DMS53 treated with DMSO at 0.1 percent for 48 hours (cell line): ENCODE measurements around the gene CDKAL1.
"Not testable (repeated sequence)": the region's sequence is repeated elsewhere in the genome, so short reads cannot be mapped to it uniquely, and the experiment has no call there.

Experiments used
- DNase-seq: peaks from one replicate; lab custom pipeline; 2025; ENCODE audit not compliant: unreplicated experiment; lab: John Stamatoyannopoulos, UW

The CDKAL1 gene

DNA sequence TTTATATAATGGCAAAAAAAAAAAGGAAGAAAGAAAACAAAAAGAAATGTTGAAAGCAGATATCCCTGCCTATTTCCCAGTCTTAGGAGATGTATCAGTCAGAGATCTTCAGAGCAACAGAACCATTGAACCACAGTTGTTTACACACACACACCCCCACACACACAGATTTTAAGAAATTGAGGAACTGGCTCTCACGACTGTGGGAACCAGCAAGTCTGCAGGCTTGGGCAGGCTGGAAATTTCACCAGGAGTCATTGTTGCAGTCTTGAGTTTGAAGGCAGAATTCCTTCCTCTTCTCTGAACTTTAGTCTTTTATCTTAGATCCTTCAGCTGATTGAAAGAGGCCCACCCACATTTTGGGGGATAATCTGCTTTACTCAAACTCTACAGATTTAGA is 380.9 kb downstream of the CDKAL1 start:
- DNase-seq, result no peak

- no peak for DNase-seq
These were observed 381.4 kb downstream of the CDKAL1 start for GRCh38 chr6:20915626-20916025.

GRCh38 chr6:20916086-20916485 is 381.8 kb downstream of the CDKAL1 start:
- DNase-seq, result no peak

GRCh38 chr6:20918868-20919267 is 384.6 kb downstream of the CDKAL1 start:
- no peak for DNase-seq

DNA sequence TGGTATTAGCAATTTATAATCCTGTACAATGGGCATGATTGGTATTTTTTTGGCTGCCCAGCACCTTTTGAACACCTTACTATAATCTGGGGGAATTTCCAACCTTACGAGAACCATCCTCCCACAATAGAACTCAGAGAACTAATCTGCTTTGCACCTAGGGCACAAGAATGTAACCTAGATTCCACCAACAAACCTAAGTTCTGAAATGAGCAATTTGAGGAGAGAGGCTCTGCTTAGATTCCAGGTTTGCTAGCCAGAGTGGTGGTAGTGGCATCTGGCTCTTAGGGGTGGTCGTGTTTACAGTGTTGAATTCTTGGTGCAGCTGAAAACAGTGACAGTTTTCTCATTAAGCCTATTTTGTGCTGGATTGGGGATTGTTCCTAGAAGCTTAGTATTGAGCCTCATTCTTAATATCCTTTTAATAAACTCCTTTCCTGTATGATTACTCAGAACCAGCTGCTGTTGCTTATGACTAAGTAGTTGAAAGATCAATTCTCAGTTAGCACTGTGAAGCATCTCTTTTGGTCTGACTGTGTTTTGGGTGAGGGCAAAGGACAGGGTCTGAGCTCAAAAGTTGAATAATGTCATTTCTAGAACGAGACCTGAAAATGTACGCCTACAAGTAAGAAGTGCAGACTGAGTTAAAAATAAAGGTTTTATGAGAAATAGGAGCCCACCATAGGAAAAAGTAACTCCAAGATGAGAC is 385.6 kb downstream of the CDKAL1 start:
- no peak for DNase-seq

GRCh38 chr6:20921578-20921977 is 387.3 kb downstream of the CDKAL1 start:
- DNase-seq, result no peak

GRCh38 chr6:20922743-20923142 is 388.5 kb downstream of the CDKAL1 start:
- DNase-seq, result no peak

DNA sequence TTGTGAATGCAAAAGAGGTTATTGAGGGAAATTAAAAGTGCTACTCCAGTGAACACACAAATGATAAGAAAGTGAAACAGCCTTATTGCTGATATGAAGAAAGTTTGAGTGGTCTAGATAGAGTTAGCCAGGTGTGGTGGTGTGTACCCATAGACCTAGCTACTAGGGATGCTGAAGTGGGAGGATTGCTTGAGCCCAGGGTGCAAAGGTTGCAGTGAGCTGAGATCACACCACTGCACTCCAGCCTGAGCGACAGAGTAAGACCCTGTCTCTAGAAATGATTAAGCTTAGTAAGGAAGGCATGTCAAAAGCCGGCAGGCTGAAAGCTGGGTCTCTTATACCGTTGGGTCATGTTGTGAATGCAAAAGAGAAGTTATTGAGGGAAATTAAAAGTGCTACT is 389.8 kb downstream of the CDKAL1 start:
- DNase-seq, result not testable (repeated sequence)

DNA sequence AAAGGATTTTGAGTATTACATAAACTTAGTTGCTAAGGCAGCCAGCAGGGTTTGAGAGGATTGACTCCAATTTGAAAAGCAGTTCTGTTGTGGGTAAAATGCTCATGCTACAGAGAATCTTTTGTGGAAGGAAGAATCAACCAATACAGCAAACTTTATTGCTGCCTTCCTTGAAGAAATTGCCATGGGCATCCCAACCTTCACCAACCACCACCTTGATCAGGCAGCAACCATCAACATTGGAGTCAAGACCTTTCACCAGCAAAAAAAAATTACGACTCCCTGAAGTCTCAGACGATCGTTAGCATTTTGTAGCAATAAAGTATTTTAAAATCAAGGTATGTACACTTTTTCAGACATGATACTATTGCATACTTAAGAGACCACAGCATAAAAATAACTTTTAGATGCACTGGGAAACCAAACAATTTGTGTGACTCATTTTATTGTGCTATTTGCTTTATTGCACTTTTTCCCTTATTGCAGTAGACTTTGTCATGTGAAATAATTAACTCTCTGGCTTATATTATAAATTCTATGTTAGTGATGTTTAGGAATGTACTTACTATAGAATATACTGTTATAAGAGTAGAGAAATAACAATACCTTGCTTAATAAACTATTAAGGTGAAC is 390.8 kb downstream of the CDKAL1 start:
- DNase-seq, result no peak

- no peak for DNase-seq
These were observed 393.0 kb downstream of the CDKAL1 start for GRCh38 chr6:20927130-20927860.

GRCh38 chr6:20929283-20929682 is 395.0 kb downstream of the CDKAL1 start:
- no peak for DNase-seq

DNA sequence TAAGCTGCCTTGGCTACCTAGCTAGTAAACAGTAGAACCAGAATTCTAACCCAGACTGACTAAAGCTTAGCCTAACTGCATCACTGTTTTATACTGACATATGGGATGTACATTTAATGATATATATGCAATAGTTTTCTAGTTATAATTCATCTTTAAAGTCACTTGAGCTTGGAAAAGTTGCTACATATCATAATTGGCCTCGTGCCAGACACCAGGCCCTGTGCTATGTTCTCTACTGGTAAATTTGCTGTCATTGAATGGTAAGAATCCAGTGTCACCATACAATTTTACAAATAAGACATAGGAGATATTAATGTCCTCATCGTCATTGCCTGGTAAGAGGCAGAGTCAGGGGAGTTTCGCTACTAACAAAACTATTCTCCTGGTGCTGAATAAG is 396.8 kb downstream of the CDKAL1 start:
- DNase-seq, result no peak

DNA sequence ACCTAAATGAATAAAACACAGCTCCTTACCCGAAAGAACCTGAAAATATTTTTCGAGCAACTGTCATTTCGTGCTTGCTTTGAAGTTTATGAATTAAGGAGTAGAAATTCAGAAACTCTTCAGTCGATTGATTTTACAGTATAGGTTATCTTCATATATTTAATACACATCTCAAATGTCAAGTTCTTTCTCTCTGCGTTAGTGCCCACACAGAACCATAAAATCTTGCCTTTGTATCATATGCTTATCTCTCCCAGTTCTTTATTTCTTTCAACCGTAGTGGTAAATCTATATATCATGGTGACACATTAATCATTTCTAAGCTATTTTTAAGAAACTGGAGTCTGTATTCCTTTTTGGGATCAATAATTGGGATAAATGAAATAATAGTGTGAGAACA is 397.5 kb downstream of the CDKAL1 start:
- no peak for DNase-seq

GRCh38 chr6:20932284-20932683 is 398.0 kb downstream of the CDKAL1 start:
- DNase-seq, result no peak

- peak; percentile 23 for DNase-seq
These were observed 399.0 kb downstream of the CDKAL1 start for GRCh38 chr6:20933057-20933788.

DNA sequence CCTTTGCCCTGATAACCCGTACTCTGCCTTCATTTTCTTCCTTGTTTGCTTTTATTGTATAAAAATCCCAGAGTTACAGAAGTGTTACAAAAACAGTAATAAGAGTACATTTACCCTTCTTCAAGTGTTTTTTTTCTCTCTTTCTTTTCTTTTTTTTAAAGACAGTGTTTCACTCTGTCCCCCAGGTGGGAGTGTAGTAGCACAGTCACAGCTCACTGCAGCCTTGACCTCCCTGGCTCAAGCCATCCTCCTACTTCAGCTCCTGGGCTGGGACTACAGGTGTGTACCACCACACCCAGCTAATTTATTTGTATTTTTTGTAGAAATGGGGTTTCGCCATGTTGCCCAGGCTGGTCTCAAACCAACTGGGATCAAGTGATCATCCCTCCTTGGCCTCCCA is 402.7 kb downstream of the CDKAL1 start:
- DNase-seq, result no peak

GRCh38 chr6:20939161-20939775 is 405.0 kb downstream of the CDKAL1 start:
- DNase-seq, result no peak

GRCh38 chr6:20943040-20943627 is 408.9 kb downstream of the CDKAL1 start:
- DNase-seq, result peak; percentile 39

- DNase-seq, result no peak
These were observed 409.7 kb downstream of the CDKAL1 start for GRCh38 chr6:20943922-20944321.

DNA sequence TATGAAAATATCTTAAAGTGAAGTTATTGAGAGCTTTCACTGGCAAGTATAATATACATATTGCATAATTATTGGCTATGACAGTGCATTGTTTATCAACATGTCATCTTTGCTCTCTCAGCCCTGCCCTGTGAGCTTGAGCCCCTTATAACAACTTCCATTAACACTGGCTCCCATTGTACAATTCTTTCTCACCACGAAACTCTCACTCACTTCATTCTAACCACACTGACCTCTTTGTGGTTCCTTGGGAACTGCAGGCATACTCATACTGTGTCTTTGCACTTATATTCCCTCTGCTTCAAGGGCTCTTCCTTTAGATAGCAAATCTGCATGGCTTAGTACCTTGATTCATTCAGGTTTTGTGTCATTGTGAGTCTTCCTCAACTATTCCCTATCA is 411.8 kb downstream of the CDKAL1 start:
- no peak for DNase-seq

GRCh38 chr6:20946890-20947289 is 412.6 kb downstream of the CDKAL1 start:
- DNase-seq, result no peak
